ENCODE measurements around the gene IRGC. TPM values are rescaled to one million over a fixed set of nuclear protein-coding genes. Genes with fewer than 3 reads are reported as not detected.

Gene IRGC
- total RNA-seq, 1 experiment from 2014 or later: not detected

DNA sequence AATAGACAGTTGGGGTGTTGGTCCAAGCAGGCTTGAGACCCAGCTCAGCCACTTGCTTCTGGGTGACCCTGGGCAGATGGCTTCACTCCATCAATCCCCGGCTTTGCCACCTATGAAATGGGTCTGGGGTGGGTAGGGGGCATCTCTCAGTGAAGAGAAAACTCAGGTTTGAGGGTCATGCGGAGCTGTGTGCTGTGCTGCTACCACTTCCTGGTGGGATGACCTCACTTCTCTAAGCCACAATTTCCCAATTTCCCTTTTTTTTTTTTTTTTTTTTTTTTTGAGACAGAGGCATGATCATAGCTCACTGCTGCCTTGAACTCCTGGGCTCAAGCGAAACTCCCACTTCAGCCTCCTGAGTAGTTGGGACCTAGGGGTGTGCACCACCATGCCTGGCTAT, 41.3 kb upstream of the IRGC start:
- Mint-ChIP-seq H3K36me3 (no peaks in the 10 kb centered on the region), H3K9me3 (no peaks in the 10 kb centered on the region), H3K4me1 (peaks cover 24% of the 10 kb centered on the region), H3K27me3 (ENCODE audit: low read depth) (peaks cover 17% of the 10 kb centered on the region), H3K27ac (no peak overlapping the region), H3K4me3 (no peak overlapping the region)
- no peak for ATAC-seq
- ChIA-PET POLR2A (no interaction called here), CTCF (interaction anchor here (0.6 to 1.7 kb wide), 4 partner anchors 12 to 336 kb away, joined by 3 to 4 read pairs (median 4); no protein-coding TSS in a partner anchor)
- no peak for DNase-seq (ENCODE audit: low spot score)
- TF ChIP-seq, protein P1, sequence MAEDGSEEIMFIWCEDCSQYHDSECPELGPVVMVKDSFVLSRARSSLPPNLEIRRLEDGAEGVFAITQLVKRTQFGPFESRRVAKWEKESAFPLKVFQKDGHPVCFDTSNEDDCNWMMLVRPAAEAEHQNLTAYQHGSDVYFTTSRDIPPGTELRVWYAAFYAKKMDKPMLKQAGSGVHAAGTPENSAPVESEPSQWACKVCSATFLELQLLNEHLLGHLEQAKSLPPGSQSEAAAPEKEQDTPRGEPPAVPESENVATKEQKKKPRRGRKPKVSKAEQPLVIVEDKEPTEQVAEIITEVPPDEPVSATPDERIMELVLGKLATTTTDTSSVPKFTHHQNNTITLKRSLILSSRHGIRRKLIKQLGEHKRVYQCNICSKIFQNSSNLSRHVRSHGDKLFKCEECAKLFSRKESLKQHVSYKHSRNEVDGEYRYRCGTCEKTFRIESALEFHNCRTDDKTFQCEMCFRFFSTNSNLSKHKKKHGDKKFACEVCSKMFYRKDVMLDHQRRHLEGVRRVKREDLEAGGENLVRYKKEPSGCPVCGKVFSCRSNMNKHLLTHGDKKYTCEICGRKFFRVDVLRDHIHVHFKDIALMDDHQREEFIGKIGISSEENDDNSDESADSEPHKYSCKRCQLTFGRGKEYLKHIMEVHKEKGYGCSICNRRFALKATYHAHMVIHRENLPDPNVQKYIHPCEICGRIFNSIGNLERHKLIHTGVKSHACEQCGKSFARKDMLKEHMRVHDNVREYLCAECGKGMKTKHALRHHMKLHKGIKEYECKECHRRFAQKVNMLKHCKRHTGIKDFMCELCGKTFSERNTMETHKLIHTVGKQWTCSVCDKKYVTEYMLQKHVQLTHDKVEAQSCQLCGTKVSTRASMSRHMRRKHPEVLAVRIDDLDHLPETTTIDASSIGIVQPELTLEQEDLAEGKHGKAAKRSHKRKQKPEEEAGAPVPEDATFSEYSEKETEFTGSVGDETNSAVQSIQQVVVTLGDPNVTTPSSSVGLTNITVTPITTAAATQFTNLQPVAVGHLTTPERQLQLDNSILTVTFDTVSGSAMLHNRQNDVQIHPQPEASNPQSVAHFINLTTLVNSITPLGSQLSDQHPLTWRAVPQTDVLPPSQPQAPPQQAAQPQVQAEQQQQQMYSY (CRISPR knock-in tag; IDR thresholded peaks at IDR 0.05): no peak
- TF ChIP-seq TEAD1 (CRISPR knock-in tag; IDR thresholded peaks at IDR 0.05): no peak
- no peak for TF ChIP-seq HMGXB4 (CRISPR knock-in tag; IDR thresholded peaks at IDR 0.05)
- TF ChIP-seq, protein P2, sequence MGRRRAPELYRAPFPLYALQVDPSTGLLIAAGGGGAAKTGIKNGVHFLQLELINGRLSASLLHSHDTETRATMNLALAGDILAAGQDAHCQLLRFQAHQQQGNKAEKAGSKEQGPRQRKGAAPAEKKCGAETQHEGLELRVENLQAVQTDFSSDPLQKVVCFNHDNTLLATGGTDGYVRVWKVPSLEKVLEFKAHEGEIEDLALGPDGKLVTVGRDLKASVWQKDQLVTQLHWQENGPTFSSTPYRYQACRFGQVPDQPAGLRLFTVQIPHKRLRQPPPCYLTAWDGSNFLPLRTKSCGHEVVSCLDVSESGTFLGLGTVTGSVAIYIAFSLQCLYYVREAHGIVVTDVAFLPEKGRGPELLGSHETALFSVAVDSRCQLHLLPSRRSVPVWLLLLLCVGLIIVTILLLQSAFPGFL (CRISPR knock-in tag; IDR thresholded peaks at IDR 0.05; ENCODE audit: borderline replicate concordance): no peak
- TF ChIP-seq, protein P3, sequence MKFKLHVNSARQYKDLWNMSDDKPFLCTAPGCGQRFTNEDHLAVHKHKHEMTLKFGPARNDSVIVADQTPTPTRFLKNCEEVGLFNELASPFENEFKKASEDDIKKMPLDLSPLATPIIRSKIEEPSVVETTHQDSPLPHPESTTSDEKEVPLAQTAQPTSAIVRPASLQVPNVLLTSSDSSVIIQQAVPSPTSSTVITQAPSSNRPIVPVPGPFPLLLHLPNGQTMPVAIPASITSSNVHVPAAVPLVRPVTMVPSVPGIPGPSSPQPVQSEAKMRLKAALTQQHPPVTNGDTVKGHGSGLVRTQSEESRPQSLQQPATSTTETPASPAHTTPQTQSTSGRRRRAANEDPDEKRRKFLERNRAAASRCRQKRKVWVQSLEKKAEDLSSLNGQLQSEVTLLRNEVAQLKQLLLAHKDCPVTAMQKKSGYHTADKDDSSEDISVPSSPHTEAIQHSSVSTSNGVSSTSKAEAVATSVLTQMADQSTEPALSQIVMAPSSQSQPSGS (CRISPR knock-in tag; IDR thresholded peaks at IDR 0.05; ENCODE audit: borderline replicate concordance, low read depth): no peak
- TF ChIP-seq NR1H2 (CRISPR knock-in tag; IDR thresholded peaks at IDR 0.05): no peak
- TF ChIP-seq GRHL2 (CRISPR knock-in tag; IDR thresholded peaks at IDR 0.05; ENCODE audit: insufficient replicate concordance, severe bottlenecking): no peak
- no peak for TF ChIP-seq AR (CRISPR knock-in tag; IDR thresholded peaks at IDR 0.05)
- no peak for TF ChIP-seq SOX15 (CRISPR knock-in tag; IDR thresholded peaks at IDR 0.05)
- TF ChIP-seq JAZF1 (CRISPR knock-in tag; IDR thresholded peaks at IDR 0.05): no peak
- TF ChIP-seq ZNF396 (CRISPR knock-in tag; IDR thresholded peaks at IDR 0.05; ENCODE audit: borderline replicate concordance): no peak
- TF ChIP-seq FOXJ3 (CRISPR knock-in tag; IDR thresholded peaks at IDR 0.05; ENCODE audit: borderline replicate concordance): no peak
- TF ChIP-seq, protein P4, sequence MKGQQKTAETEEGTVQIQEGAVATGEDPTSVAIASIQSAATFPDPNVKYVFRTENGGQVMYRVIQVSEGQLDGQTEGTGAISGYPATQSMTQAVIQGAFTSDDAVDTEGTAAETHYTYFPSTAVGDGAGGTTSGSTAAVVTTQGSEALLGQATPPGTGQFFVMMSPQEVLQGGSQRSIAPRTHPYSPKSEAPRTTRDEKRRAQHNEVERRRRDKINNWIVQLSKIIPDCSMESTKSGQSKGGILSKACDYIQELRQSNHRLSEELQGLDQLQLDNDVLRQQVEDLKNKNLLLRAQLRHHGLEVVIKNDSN (CRISPR knock-in tag; IDR thresholded peaks at IDR 0.05): no peak
- TF ChIP-seq GTF2I (CRISPR knock-in tag; conservative IDR thresholded peaks at IDR 0.05): no peak
- no peak for TF ChIP-seq NFATC4 (CRISPR knock-in tag; IDR thresholded peaks at IDR 0.05)
- no peak for TF ChIP-seq ZNF138 (CRISPR knock-in tag; conservative IDR thresholded peaks at IDR 0.05)
- no peak for TF ChIP-seq CDX4 (CRISPR knock-in tag; IDR thresholded peaks at IDR 0.05; ENCODE audit: borderline replicate concordance)
- no peak for TF ChIP-seq SMAD4 (CRISPR knock-in tag; IDR thresholded peaks at IDR 0.05)
- TF ChIP-seq NR3C1 (CRISPR knock-in tag; conservative IDR thresholded peaks at IDR 0.05; ENCODE audit: low read depth): no peak
